H1 (cell line): Measurements from ENCODE around the gene SKAP2. TPM values are rescaled to one million over a fixed set of nuclear protein-coding genes. Genes with fewer than 3 reads are reported as not detected.

ENCODE experiments used
- CTCF ChIA-PET: fragments of 300-600 bp; sonication (Branson Sonifier 250); formaldehyde crosslinking; loops from one replicate; lab custom pipeline; 2021; ENCODE audit not compliant: partially characterized antibody; lab: Charles Lee
- POLR2A ChIA-PET: fragments of 300-600 bp; sonication (Branson Sonifier 250); formaldehyde crosslinking; loops from one replicate; lab custom pipeline; 2021; ENCODE audit warnings: inconsistent platforms; ENCODE audit not compliant: partially characterized antibody; lab: Charles Lee
- DNase-seq, 2 experiments: peaks; one replicate each; pipeline versions ENCODE4 v3.0.0 to v3.0.0-alpha.2; 2010 to 2022; ENCODE audit warnings: low spot score in 2 of 2, low read depth in 1 of 2, mixed read lengths in 1 of 2
- FAIRE-seq: peaks from 2 replicates; lab custom pipeline; 2011; peaks lifted over from hg19 to GRCh38; lab: Jason Lieb, UNC
- H2AFZ ChIP-seq: 2 replicates; pipeline ENCODE4 v1.8.1; 2012; ENCODE audit warnings: low read length, inconsistent platforms
- H2AK5ac ChIP-seq: 2 replicates; pipeline ENCODE4 v1.6.1; 2013; ENCODE audit warnings: low read depth, low read length
- H2BK120ac ChIP-seq: replicated peaks from 2 replicates; pipeline ENCODE3; 2013; ENCODE audit warnings: low read depth, low read length, inconsistent platforms
- H2BK12ac ChIP-seq: 2 replicates; pipeline ENCODE4 v1.6.1; 2013; ENCODE audit warnings: low read depth, low read length
- H2BK15ac ChIP-seq: 2 replicates; pipeline ENCODE4 v1.6.1; 2013; ENCODE audit warnings: low read length
- H2BK20ac ChIP-seq: 2 replicates; pipeline ENCODE4 v1.6.1; 2013; ENCODE audit warnings: low read length
- H2BK5ac ChIP-seq: 2 replicates; pipeline ENCODE4 v1.6.1; 2013; ENCODE audit warnings: low read depth, low read length
- H3K14ac ChIP-seq: 2 replicates; pipeline ENCODE4 v1.6.1; 2013; ENCODE audit warnings: inconsistent platforms; ENCODE audit not compliant: insufficient read length
- H3K18ac ChIP-seq: 2 replicates; pipeline ENCODE4 v1.6.1; 2013; ENCODE audit warnings: low read length; ENCODE audit errors: extremely low read depth
- H3K23ac ChIP-seq: 2 replicates; pipeline ENCODE4 v1.6.1; 2013; ENCODE audit warnings: inconsistent platforms; ENCODE audit not compliant: insufficient read length
- H3K23me2 ChIP-seq: 2 replicates; pipeline ENCODE4 v1.6.1; 2013; ENCODE audit warnings: low read depth, low read length
- H3K27ac ChIP-seq: 2 replicates; pipeline ENCODE4 v1.6.1; 2011; ENCODE audit warnings: low read depth, low read length, inconsistent platforms
- H3K27me3 ChIP-seq, 4 experiments: replicated peaks in 1 of 4; 1 replicate in 1 of 4; 2 replicates in 3 of 4; pipeline versions ENCODE4 v1.6.1 to v1.8.1; 2011 to 2013; ENCODE audit warnings: low read length in 3 of 4, mild to moderate bottlenecking in 3 of 4, inconsistent platforms in 2 of 4, mixed read lengths in 2 of 4, moderate library complexity in 1 of 4; ENCODE audit not compliant: control insufficient read depth in 3 of 4, insufficient read depth in 3 of 4; ENCODE audit errors: extremely low read depth in 1 of 4
- H3K36me3 ChIP-seq, 4 experiments: 2 replicates each; pipeline versions ENCODE4 v1.6.1 to v1.8.1; 2011 to 2013; ENCODE audit warnings: mild to moderate bottlenecking in 4 of 4, low read length in 3 of 4, moderate library complexity in 2 of 4, control low read depth in 1 of 4, inconsistent platforms in 1 of 4; ENCODE audit not compliant: insufficient read depth in 4 of 4, control insufficient read depth in 2 of 4
- H3K4ac ChIP-seq: replicated peaks from 2 replicates; pipeline ENCODE3; 2013; ENCODE audit warnings: low read length, low read depth, mixed read lengths, inconsistent platforms; ENCODE audit not compliant: insufficient read length
- H3K4me1 ChIP-seq, 4 experiments: replicated peaks in 1 of 4; 1 replicate in 1 of 4; 2 replicates in 3 of 4; pipeline versions ENCODE4 v1.6.1 to v1.8.1; 2011 to 2013; ENCODE audit warnings: low read length in 3 of 4, inconsistent platforms in 2 of 4, mixed read lengths in 1 of 4; ENCODE audit not compliant: insufficient read depth in 4 of 4, control insufficient read depth in 3 of 4
- H3K4me2 ChIP-seq, 2 experiments: 2 replicates each; pipeline versions ENCODE4 v1.6.1 to v1.8.1; 2011 to 2013; ENCODE audit warnings: low read depth in 2 of 2, low read length in 2 of 2, control low read depth in 1 of 2, inconsistent platforms in 1 of 2, mild to moderate bottlenecking in 1 of 2; ENCODE audit not compliant: insufficient read depth in 1 of 2
- H3K4me3 ChIP-seq, 4 experiments: fragments of 200-600, 300-600 bp in 1 of 4; sonication (generic), shearing (Covaris generic), sonication (Bioruptor Twin) in 1 of 4; 2 replicates each; pipeline versions ENCODE4 v1.5.1 to v1.8.1; 2011 to 2016; ENCODE audit warnings: low read length in 4 of 4, low read depth in 3 of 4, control low read depth in 2 of 4, inconsistent platforms in 2 of 4, mild to moderate bottlenecking in 2 of 4, mixed read lengths in 1 of 4, moderate library complexity in 1 of 4; ENCODE audit not compliant: insufficient read depth in 2 of 4; ENCODE audit errors: extremely low read depth in 1 of 4
- H3K56ac ChIP-seq: replicated peaks from 2 replicates; pipeline ENCODE3; 2013; ENCODE audit warnings: low read depth, mild to moderate bottlenecking, mixed read lengths, low read length, inconsistent platforms; ENCODE audit not compliant: insufficient read length
- H3K79me1 ChIP-seq: 2 replicates; pipeline ENCODE4 v1.6.1; 2013; ENCODE audit warnings: low read depth, low read length, control low read depth
- H3K79me2 ChIP-seq, 2 experiments: 2 replicates each; pipeline versions ENCODE4 v1.6.1 to v1.8.1; 2012 to 2013; ENCODE audit warnings: low read length in 2 of 2, mild to moderate bottlenecking in 2 of 2, inconsistent platforms in 1 of 2; ENCODE audit not compliant: insufficient read depth in 2 of 2, control insufficient read depth in 1 of 2
- H3K9ac ChIP-seq, 4 experiments: replicated peaks in 1 of 4; 1 replicate in 1 of 4; 2 replicates in 3 of 4; pipeline versions ENCODE4 v1.6.1 to v1.8.1; 2011 to 2013; ENCODE audit warnings: low read depth in 3 of 4, low read length in 3 of 4, control low read depth in 2 of 4, mild to moderate bottlenecking in 2 of 4, moderate library complexity in 2 of 4, inconsistent platforms in 1 of 4; ENCODE audit errors: extremely low read depth in 1 of 4
- H3K9me3 ChIP-seq, 2 experiments: 2 replicates each; pipeline versions ENCODE4 v1.6.1 to v1.8.1; 2012 to 2013; ENCODE audit warnings: mild to moderate bottlenecking in 2 of 2, moderate library complexity in 2 of 2, control low read depth in 1 of 2, inconsistent platforms in 1 of 2, low read depth in 1 of 2, low read length in 1 of 2, mixed read lengths in 1 of 2; ENCODE audit not compliant: insufficient read depth in 2 of 2
- H4K20me1 ChIP-seq, 2 experiments: replicated peaks in 1 of 2; 2 replicates each; pipeline versions ENCODE3 to v1.8.1; 2011 to 2013; ENCODE audit warnings: inconsistent platforms in 2 of 2, low read length in 2 of 2, mild to moderate bottlenecking in 1 of 2; ENCODE audit not compliant: insufficient read depth in 2 of 2, control insufficient read depth in 1 of 2
- H4K5ac ChIP-seq: 2 replicates; pipeline ENCODE4 v1.6.1; 2013; ENCODE audit warnings: low read length, low read depth, mixed read lengths, inconsistent platforms; ENCODE audit not compliant: insufficient read length
- H4K8ac ChIP-seq: 2 replicates; pipeline ENCODE4 v1.8.0; 2013; ENCODE audit warnings: mild to moderate bottlenecking, moderate library complexity, low read length, inconsistent platforms; ENCODE audit not compliant: insufficient read depth; ENCODE audit errors: extremely low read depth
- H4K91ac ChIP-seq: replicated peaks from 2 replicates; pipeline ENCODE3; 2013; ENCODE audit warnings: low read length, mixed read lengths, inconsistent platforms; ENCODE audit not compliant: insufficient read length
- BACH1 ChIP-seq: IDR thresholded peaks from 2 replicates; pipeline ENCODE4 v1.6.1; 2012; ENCODE audit warnings: low read length, improper control_type of control experiment
- SIN3A ChIP-seq, 2 experiments: IDR thresholded peaks in 1 of 2; conservative IDR thresholded peaks in 1 of 2; 2 replicates each; pipeline ENCODE4 v1.6.1; 2011 to 2012; ENCODE audit warnings: low read length in 2 of 2, improper control_type of control experiment in 1 of 2, low read depth in 1 of 2, mild to moderate bottlenecking in 1 of 2
- WGBS, 2 experiments: shearing (Covaris generic) in 1 of 2; methylation state at CpG; one replicate each; pipeline versions ENCODE4 v1.1.6 to v1.1.7; 2013 to 2015; ENCODE audit warnings: low lambda C conversion rate in 2 of 2, mixed read lengths in 2 of 2, inconsistent platforms in 1 of 2, low coverage in 1 of 2, missing lambda C conversion rate in 1 of 2; ENCODE audit not compliant: insufficient replicate concordance in 2 of 2, insufficient coverage in 1 of 2, insufficient read length in 1 of 2; ENCODE audit errors: extremely low coverage in 1 of 2, missing lambda C conversion rate in 1 of 2; 5-methylcytosine and 5-hydroxymethylcytosine counted together
- polyA plus RNA-seq, 7 experiments: library from polyadenylated mRNA; depleted of rRNA in 3 of 7; stranded (reverse) in 5 of 7; unstranded in 2 of 7; fragments of >200 nt in 5 of 7; fragments of 200-250 nt in 2 of 7; gene quantifications; 1 replicate in 5 of 7; 2 replicates in 1 of 7; 4 replicates in 1 of 7; pipeline versions ENCODE4 v1.2.1 to v1.2.3, GENCODE V29; 2011 to 2013; ENCODE audit warnings: missing spikeins in 2 of 7, mixed read lengths in 2 of 7
- total RNA-seq: library from RNA; stranded (reverse); fragmentation: NEBNext Ultra II Directional; extraction: Animal tissue kit (Norgen Biotek cat#: 25700); gene quantifications from 2 replicates; pipeline ENCODE4 v1.2.1, GENCODE V29; 2021

Gene SKAP2
- total and polyA plus RNA-seq, 2 of the 8 experiments (the other 6 are each of a cell fraction or from before 2014, with no cell fraction given) = 0.53 to 5.1 TPM

DNA sequence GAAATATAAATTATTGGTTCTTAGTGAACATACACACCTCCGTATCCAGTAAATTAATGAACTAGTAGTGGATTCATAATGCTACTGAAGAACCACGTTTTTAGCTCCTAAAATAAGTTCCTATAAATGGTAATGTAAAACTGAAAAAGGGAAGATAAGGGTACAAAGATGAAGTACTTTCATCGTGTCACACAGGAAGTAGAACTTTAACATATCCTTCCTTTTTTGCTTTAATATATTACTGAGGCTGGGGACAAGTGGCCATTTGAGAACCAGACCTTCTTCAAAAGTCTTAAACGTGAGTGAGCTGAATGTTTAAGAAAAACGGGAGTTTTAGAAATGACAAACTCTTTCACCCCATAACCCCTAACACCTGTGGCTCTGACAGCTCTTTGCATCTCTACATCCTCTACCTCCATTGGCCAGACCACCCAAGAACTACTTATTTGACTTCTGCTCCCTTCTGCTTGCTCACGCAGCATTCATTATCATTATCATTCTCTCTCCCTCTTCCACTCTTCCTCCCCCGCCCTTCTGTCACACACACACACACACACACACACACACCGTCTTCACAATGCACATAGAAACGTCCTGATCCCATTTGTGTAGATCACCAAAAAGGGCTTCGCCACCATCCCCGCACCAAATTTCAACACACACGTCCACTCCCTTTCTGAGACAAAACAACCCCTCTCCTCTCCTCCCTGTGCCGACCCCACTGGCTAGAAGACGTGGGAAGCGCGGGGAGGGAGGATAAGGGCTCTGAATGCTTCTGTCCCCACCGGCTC lies 677 bp downstream of the SKAP2 start:
- no peak overlapping the region for H4K91ac ChIP-seq
- POLR2A ChIA-PET = no interaction called here
- no peak overlapping the region for H2BK120ac ChIP-seq
- DNase-seq = no peak
- H3K79me1 ChIP-seq = no peaks in the 10 kb centered on the region
- no peak overlapping the region; the same call in 1 of the 2 replicates for H3K18ac ChIP-seq
- H3K23me2 ChIP-seq = peaks cover 9% of the 10 kb centered on the region
- no peak overlapping the region; the same call in 1 of the 2 replicates for H3K27ac ChIP-seq
- no peak overlapping the region; the same call in 1 of the 2 replicates for H2BK5ac ChIP-seq
- no peak overlapping the region for H4K5ac ChIP-seq
- peak overlapping the region; percentile 54; the same call in 1 of the 2 replicates for H2AFZ ChIP-seq
- no peaks in the 10 kb centered on the region for H3K9me3 ChIP-seq
- no peak overlapping the region for H3K14ac ChIP-seq
- peaks cover 3 to 12% (median 3%) of the 10 kb centered on the region in 4 experiments; a peak in 5 of 7 replicates for H3K27me3 ChIP-seq
- H3K56ac ChIP-seq = no peak overlapping the region
- CTCF ChIA-PET = interaction anchor here (0.6 to 1.2 kb wide), 6 partner anchors 10 to 271 kb away, joined by 3 to 5 read pairs (median 3); partner anchors contain the start of gene HOXA4
- 0 out of 2 replicates have a peak overlapping the region, but pooled peaks have one; percentile 16 for H2BK20ac ChIP-seq
- H3K9ac ChIP-seq = peak overlapping the region in 2 of 4 experiments; percentile 14 to 58; a peak in 3 of 7 replicates
- no peak overlapping the region for H2BK12ac ChIP-seq
- H3K4ac ChIP-seq = no peak overlapping the region
- no peak overlapping the region; the same call in 1 of the 2 replicates for H4K8ac ChIP-seq
- no peaks in the 10 kb centered on the region for H4K20me1 ChIP-seq
- FAIRE-seq = peak; percentile 19
- H3K4me3 ChIP-seq = peak overlapping the region; percentile 63 to 73 (median 68)
- no peak overlapping the region for H3K23ac ChIP-seq
- no peak overlapping the region for H2AK5ac ChIP-seq
- no peak overlapping the region for H2BK15ac ChIP-seq
- peaks cover 0 to 6% (median 2%) of the 10 kb centered on the region in 4 experiments; a peak in 6 of 7 replicates for H3K4me1 ChIP-seq
- TF ChIP-seq SIN3A (conservative IDR thresholded peaks at IDR 0.05 in 1 of 2, IDR thresholded peaks at IDR 0.05 in 1 of 2; ENCODE audit: low read depth in 1 of 2, low read length in 2 of 2) = peak in 1 of 2 experiments; percentile 46; a peak in 1 of 4 replicates
- no peak for TF ChIP-seq BACH1
- no peaks in the 10 kb centered on the region for H3K36me3 ChIP-seq
- 11% methylated on average over 15 of the region's 17 CpGs; no CpG with 5 or more reads in 1 of the 2 experiments for WGBS, 2 experiments
- H3K4me2 ChIP-seq = peak overlapping the region; percentile 99
- H3K79me2 ChIP-seq = no peaks in the 10 kb centered on the region
